KOPT-K1 (cell line): ENCODE results near the gene TMSB4Y.

Experiments
- H3K27ac ChIP-seq: fragments of 200-600 bp; sonication (generic); 2 replicates; pipeline ENCODE4 v1.5.1; 2016; ENCODE audit warnings: antibody characterized with exemption, mild to moderate bottlenecking, low read depth, low read length; ENCODE audit not compliant: poor library complexity, severe bottlenecking
- H3K36me3 ChIP-seq: fragments of 200-600 bp; sonication (generic); 2 replicates; pipeline ENCODE4 v1.5.1; 2017; ENCODE audit warnings: antibody characterized with exemption, mild to moderate bottlenecking, low read length, moderate library complexity; ENCODE audit not compliant: insufficient read depth
- H3K9me3 ChIP-seq: fragments of 200-600 bp; sonication (generic); 2 replicates; pipeline ENCODE4 v1.5.1; 2017; ENCODE audit warnings: antibody characterized with exemption, low read length, mild to moderate bottlenecking; ENCODE audit not compliant: insufficient read depth, poor library complexity, severe bottlenecking

Gene TMSB4Y

DNA sequence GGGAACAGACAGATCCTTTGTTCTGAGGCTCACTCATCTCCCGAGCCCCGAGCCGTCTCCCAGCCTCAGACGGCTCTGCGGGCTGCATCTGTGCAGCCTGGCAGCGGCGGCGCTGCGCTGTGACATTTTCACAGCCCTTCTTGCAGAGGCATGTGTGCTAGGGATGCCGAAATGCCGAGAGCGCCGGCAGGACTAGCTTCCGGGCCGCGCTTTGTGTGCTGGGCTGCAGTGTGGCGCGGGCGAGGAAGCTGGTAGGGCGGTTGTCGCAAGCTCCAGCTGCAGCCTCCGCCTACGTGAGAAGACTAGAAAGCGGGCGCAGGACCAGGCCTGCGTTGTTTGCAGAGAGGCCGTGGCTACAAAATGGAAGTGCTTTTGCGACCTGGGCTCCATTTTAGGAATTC, at the start of gene TMSB4Y:
Gene TMSB4Y (plus strand): TSS at position 332 of the 401 bp plus-strand sequence.
- no peaks in the 10 kb centered on the region for H3K9me3 ChIP-seq
- peak within 1 kb of the TSS; percentile 94 for H3K27ac ChIP-seq
- no peaks in the 10 kb centered on the region for H3K36me3 ChIP-seq

DNA sequence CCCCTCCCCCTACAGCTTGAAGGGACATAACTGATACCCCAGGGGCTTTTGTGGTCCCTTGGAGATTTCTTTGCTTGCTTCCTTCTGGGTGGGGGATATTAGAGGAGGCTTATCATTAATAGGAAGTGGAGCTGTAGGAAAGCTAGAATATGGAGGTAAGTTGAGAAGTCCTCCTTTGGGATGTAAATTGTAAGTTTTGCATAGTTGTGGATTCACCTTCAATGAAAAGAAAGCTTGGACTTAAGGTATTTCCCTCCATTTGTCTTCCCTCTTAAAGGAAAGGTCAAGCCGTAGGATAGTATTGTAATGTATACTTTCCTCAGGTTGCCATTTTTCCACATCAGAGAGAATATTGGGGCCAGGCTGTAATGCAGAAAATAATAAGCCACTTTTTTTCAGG, 39.5 kb upstream of the TMSB4Y start:
- H3K27ac ChIP-seq: no peak overlapping the region
- peaks cover 8% of the 10 kb centered on the region for H3K9me3 ChIP-seq
- no peaks in the 10 kb centered on the region for H3K36me3 ChIP-seq

DNA sequence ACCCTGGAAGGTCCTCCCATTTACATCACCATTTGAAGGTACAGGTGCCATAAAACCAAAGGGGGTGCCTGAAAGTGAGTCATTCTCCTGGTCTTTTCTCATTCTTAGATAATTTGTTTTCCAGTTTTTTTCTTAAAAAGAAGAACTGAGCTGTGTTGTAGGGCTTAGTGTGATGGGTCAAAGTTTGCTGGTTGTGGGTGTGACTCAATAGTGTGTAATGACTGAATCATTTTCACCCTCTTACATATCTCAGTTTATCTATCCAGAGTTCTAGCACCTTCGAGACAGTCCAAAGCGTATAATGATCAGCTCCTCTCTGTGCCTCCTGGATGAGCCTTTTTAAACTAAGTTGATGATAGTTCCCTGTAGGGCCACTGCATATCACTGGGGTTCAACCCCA, 32.6 kb upstream of the TMSB4Y start:
- Histone ChIP-seq H3K9me3 (peaks cover 38% of the 10 kb centered on the region), H3K27ac (no peak overlapping the region), H3K36me3 (no peaks in the 10 kb centered on the region)

DNA sequence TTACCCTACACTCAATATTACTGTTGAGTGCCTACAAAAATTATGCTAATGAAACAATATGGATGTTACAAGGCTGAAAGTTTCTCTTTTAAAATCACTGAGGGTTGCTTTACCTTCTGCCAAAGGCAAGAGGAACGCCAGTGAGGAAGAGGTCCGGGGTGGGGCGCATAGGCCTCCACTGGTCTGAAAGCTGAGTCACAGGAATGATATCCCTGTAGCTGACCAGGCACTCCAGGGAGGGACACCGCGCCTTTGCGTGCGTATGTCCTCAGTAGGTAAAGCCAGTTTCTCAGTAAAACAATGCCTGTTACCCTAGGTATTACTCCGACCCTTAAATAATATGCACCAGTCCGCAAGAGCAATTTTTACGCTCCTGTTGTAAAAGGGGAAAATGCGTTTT, 1.4 kb upstream of the TMSB4Y start:
- Histone ChIP-seq H3K36me3 (no peaks in the 10 kb centered on the region), H3K27ac (no peak overlapping the region), H3K9me3 (no peaks in the 10 kb centered on the region)

DNA sequence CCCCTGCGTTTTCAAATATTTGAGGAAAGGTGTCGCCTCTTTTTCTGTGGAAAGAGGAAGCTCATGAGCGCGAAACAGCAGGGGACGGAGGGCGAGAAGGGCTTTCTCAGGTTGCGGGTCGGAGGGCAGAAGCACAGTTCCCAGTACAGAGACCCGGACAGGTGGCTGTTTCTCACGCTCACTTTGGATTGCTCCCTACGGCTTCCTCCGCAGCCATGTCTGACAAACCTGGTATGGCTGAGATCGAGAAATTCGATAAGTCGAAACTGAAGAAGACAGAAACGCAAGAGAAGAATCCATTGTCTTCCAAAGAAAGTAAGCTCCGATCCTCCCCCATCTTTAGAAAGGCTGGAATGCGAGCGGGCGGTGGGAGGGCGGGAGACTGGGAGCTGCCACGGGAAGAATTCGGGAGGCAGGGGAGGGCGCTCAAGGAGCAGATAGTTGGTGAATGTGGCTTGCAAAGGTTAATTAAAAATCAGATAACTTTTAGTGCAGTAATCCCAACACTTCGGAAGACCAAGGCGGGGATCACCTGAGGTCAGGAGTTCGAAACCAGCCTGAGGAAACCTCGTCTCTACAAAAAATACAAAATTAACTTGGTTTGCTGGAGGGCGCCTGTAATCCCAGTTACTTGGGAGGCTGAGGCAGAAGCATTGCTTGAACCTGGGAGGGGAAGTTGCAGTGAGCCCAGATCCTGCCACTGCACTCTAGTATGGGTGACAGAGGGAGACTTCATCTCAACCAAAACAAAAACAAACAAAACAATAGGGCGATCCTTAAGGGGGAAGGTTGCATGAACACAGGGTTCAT, 627 bp downstream of the TMSB4Y start:
- Histone ChIP-seq H3K36me3 (no peaks in the 10 kb centered on the region), H3K9me3 (no peaks in the 10 kb centered on the region), H3K27ac (peak overlapping the region; percentile 94)

DNA sequence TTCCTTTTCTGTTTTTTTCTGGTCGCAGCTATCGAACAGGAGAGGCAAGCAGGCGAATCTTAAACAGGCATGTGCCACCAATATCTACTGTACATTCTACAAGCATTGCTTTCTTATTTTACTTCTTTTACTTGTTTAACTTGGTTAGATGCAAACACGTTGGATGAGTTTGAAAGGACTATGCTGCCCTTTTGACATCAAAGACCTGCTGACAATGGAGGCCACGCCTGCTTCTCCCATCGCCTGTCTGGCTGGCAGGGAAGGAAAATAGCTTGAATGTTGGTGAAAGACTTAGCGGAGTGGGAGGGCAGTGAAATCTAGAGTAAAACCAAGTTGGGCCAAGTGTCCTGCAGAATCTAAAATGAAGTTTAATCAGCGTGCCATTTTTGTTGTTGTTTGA, 1.5 kb downstream of the TMSB4Y start:
- Histone ChIP-seq H3K36me3 (no peaks in the 10 kb centered on the region), H3K27ac (peak overlapping the region; percentile 94), H3K9me3 (no peaks in the 10 kb centered on the region)

DNA sequence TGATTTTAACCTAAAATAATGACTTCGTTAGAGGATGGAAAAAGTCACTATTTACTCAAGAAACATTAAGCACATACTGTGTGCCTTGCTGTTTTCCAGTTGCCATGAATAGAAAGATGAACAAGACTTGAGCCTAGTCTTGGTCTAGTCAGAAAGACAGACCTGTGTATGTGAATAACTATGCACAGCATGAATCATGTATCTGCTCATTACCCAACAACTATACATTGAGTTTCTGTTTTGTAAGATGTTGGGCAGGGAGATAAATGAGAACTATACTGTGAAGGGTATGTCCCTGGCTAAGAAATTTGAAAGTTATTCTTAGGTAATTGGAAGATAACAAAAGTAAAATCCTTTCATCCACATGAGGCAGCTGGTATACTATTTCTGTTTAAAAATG, 4.3 kb downstream of the TMSB4Y start:
- no peaks in the 10 kb centered on the region for H3K36me3 ChIP-seq
- H3K27ac ChIP-seq: no peak overlapping the region
- no peaks in the 10 kb centered on the region for H3K9me3 ChIP-seq

DNA sequence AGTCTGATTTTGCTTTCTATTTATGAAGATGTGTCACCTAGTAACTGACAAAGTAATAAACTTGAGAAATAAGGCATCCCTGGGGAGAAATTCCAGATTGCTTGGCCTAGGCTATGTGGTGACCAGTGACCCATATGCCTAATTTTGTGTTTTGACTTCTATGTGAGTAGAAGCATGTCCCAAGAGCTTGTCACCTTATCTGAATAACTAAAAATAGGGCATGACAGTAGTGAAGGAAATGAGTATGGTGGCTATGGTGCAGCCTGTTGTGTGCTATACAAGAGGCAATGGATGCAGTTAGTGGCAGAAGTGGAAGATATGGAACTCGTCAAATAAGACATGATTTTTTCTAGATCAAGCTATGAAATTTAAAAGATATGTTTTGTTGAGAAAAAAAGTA, 15.3 kb downstream of the TMSB4Y start:
- H3K36me3 ChIP-seq: no peaks in the 10 kb centered on the region
- peaks cover 14% of the 10 kb centered on the region for H3K9me3 ChIP-seq
- no peak overlapping the region for H3K27ac ChIP-seq

DNA sequence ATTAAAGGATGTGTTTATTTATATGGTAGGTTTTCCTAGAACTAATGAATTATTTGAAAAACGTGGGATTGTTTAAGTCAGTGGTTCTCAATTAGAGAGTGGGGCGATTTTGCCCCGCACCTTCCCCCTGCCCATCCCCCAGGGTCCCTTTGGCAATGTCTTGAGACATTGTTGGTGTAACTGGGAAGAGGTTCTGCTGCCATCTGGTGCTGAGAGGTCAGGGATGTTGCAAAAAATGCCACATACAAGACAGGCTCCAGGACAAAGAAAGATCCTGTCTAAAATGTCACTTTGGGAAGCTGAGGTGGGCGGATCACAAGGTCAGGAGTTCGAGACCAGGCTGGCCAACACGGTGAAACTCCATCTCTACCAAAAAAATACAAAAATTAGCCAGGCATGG, 25.8 kb downstream of the TMSB4Y start:
- Histone ChIP-seq H3K9me3 (no peaks in the 10 kb centered on the region), H3K36me3 (no peaks in the 10 kb centered on the region), H3K27ac (no peak overlapping the region)

DNA sequence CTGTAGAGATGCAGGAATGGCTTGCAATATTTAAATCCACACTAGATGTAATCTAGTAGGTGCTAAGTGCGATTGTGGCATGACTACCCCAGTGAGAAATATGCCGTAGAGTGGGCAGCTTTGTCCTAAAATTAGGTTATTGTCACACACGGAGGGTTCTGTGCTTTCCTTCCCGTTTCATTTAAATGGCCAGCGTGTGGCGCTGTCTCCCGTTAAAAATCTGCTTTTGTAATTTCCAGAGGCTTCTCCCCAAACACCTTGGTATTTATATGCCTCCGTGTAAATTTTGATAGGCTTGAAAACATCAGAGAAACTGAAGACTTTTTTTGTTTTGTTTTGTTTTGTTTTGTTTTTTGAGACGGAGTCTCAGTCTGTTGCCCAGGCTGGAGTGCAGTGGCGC, 34.9 kb downstream of the TMSB4Y start:
- H3K27ac ChIP-seq: no peak overlapping the region
- H3K9me3 ChIP-seq: no peaks in the 10 kb centered on the region
- H3K36me3 ChIP-seq: no peaks in the 10 kb centered on the region

DNA sequence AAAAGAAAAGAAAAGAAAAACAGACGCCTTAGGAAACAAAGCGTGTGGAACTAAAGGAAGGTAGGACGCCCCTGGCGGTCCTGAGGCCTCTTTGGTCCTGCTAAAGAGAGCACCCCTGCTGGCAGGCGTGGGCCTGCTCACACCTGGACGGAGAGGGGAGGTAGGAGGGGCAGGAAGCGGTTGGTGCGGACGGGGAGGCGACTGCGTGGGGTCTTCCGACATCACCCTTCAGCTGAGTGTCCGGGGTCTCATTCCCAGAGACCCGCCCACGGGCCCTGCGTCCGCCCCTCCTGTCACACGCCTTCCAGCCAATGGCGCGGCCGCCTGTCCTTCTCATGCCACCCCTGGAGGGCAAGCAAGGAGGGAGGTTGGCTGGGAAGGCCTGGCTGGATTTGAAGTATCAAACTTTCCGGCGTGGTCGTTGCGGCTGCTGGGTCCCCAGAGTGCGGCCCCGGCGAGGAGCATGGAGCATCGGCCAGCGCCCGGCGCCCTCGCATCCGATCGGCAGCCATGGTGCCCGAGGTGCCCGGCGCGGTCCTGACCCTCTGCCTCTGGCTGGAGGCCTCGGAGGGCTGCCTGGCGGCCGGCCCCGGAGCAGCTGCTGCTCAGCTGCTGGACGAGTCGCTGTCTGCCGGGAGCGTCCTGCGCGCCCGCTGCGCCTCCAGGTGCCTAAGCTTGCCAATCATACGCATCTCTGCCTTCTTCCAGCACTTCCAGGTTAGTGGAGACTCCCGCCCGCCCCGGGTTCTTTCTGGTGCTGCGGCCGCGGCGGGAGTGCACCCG, 47.8 kb downstream of the TMSB4Y start:
- no peak overlapping the region for H3K27ac ChIP-seq
- no peaks in the 10 kb centered on the region for H3K36me3 ChIP-seq
- no peaks in the 10 kb centered on the region for H3K9me3 ChIP-seq

DNA sequence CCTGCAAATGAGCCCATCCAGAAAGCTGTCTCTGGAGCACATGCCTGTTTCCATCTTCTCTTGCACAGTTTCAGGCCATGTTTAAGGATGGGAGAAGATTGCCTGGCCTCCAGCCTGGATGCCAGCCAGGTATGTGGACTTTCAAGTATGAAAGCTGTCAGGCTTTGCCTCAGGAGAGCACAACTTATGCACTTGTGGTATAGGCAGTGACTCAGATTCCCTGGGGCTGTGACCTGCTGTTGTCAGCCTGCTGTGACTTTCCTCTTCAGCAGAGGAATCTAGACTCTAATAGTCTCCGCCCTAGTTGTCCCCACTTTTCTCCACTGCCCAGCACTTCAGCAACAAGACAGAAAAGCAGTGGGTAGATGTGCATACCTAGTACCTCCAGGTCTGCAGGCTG, 51.0 kb downstream of the TMSB4Y start:
- no peak overlapping the region for H3K27ac ChIP-seq
- no peaks in the 10 kb centered on the region for H3K9me3 ChIP-seq
- H3K36me3 ChIP-seq: no peaks in the 10 kb centered on the region
